PC-9 (cell line): ENCODE measurements around the gene PTPN9. TPM values are rescaled to one million over a fixed set of nuclear protein-coding genes. Genes with fewer than 3 reads are reported as not detected.

Experiments
- BruUV-seq: library from RNA; stranded (reverse); fragments of 400-500 nt; replicated peaks from 2 replicates; lab custom pipeline; 2021; lab: Mats Ljungman, UMichigan
- CTCF ChIA-PET: fragments of 300-600 bp; sonication (Branson Sonifier 250); formaldehyde crosslinking; loops from one replicate; lab custom pipeline; 2022; ENCODE audit warnings: antibody characterized with exemption; lab: Charles Lee
- POLR2A ChIA-PET: fragments of 300-600 bp; sonication (Branson Sonifier 250); formaldehyde crosslinking; loops from one replicate; lab custom pipeline; 2022; ENCODE audit warnings: antibody characterized with exemption; ENCODE audit not compliant: unreplicated experiment; lab: Charles Lee
- DNase-seq, 2 experiments: peaks; one replicate each; pipeline versions ENCODE4 v3.0.0 to v3.0.0-alpha.2; 2015 to 2022; ENCODE audit warnings: mixed read lengths in 1 of 2
- H2AFZ ChIP-seq: fragments of 200-600 bp; sonication (generic); 2 replicates; pipeline ENCODE4 v1.8.1; 2017; ENCODE audit warnings: antibody characterized with exemption
- H3F3A ChIP-seq: fragments of 200-600 bp; sonication (generic); 2 replicates; pipeline ENCODE4 v1.8.1; 2017; ENCODE audit warnings: antibody characterized with exemption, mild to moderate bottlenecking, low read depth; ENCODE audit not compliant: insufficient read depth
- H3K27ac ChIP-seq: fragments of 200-600 bp; sonication (generic); 2 replicates; pipeline ENCODE4 v1.6.1; 2016; ENCODE audit warnings: mixed run types
- H3K27me3 ChIP-seq: fragments of 200-600 bp; sonication (generic); 2 replicates; pipeline ENCODE4 v1.6.1; 2016; ENCODE audit warnings: low read depth, mixed run types; ENCODE audit not compliant: insufficient read depth
- H3K36me3 ChIP-seq: fragments of 200-600 bp; sonication (generic); 2 replicates; pipeline ENCODE4 v1.6.1; 2016; ENCODE audit warnings: low read depth, mixed run types
- H3K4me1 ChIP-seq: fragments of 200-600 bp; sonication (generic); replicated peaks from 2 replicates; pipeline ENCODE4 v1.6.1; 2016; ENCODE audit warnings: mixed run types; ENCODE audit not compliant: insufficient read depth
- H3K4me2 ChIP-seq: fragments of 200-600 bp; sonication (generic); 2 replicates; pipeline ENCODE4 v1.6.1; 2017; ENCODE audit warnings: mixed run types
- H3K4me3 ChIP-seq: fragments of 200-600 bp; sonication (generic); 2 replicates; pipeline ENCODE4 v1.6.1; 2016; ENCODE audit warnings: mixed run types
- H3K79me2 ChIP-seq: fragments of 200-600 bp; sonication (generic); 2 replicates; pipeline ENCODE4 v1.6.1; 2017; ENCODE audit warnings: low read depth, mixed run types
- H3K9me2 ChIP-seq: fragments of 200-600 bp; sonication (generic); 2 replicates; pipeline ENCODE4 v1.8.1; 2017; ENCODE audit warnings: mild to moderate bottlenecking; ENCODE audit not compliant: insufficient read depth
- H3K9me3 ChIP-seq: fragments of 200-600 bp; sonication (generic); 2 replicates; pipeline ENCODE4 v1.8.1; 2016; ENCODE audit warnings: low read depth; ENCODE audit not compliant: insufficient read depth
- H4K20me1 ChIP-seq: fragments of 200-600 bp; sonication (generic); 2 replicates; pipeline ENCODE4 v1.8.1; 2017; ENCODE audit not compliant: insufficient read depth
- EZH2 ChIP-seq: fragments of 200-600 bp; sonication (generic); IDR thresholded peaks from 2 replicates; pipeline ENCODE4 v1.8.0; 2017; ENCODE audit warnings: antibody characterized with exemption, low read depth
- intact Hi-C: fragments of 100-400 bp; cut with micrococcal nuclease; formaldehyde crosslinking; loops from one replicate; pipeline ENCODE4 v1.10.0; 2022; ENCODE audit not compliant: unreplicated experiment
- total RNA-seq: library from RNA; stranded (reverse); gene quantifications from 2 replicates; pipeline ENCODE4 v1.2.3, GENCODE V29; 2021
- TF ChIP-seq, protein P1 (sequence below): fragments of 200-600 bp; sonication (generic); conservative IDR thresholded peaks from 2 replicates; pipeline ENCODE4 v1.6.1; 2017; ENCODE audit warnings: mixed run types, antibody characterized with exemption, mild to moderate bottlenecking, moderate library complexity

The PTPN9 gene
- total RNA-seq, 1 experiment from 2014 or later = 22.4 TPM

DNA sequence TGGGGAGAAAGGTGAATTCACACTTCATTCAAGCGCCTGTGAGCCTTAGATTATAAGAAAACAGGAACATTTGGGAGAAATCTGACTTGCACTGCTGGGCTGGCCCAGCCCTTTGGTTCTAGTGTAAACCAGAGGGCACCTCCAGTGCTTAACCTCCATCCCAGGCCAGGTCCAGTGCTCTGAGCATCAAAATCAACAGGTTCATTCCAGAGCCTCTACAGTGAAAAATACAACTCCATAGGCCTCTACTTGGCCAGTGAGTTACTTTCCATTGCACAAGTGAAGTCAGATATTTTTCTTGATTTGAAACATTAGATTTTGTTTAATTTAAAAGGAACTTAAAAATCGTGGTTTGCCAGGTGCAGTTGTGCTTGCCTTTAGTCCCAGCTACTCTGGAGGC, 43.4 kb upstream of the PTPN9 start:
- no peaks in the 10 kb centered on the region for H3K79me2 ChIP-seq
- H3K27ac ChIP-seq = no peak overlapping the region
- BruUV-seq = no TSS peak
- ChIA-PET POLR2A (no interaction called here), CTCF (no interaction called here)
- H3K4me2 ChIP-seq = no peak overlapping the region
- peaks cover 19% of the 10 kb centered on the region for H3K4me1 ChIP-seq
- H3K9me2 ChIP-seq = no peaks in the 10 kb centered on the region
- DNase-seq = no peak
- no peaks in the 10 kb centered on the region for H3K27me3 ChIP-seq
- no peak overlapping the region for H2AFZ ChIP-seq
- no peak overlapping the region for H3K4me3 ChIP-seq
- intact Hi-C loops = no loop called here
- no peaks in the 10 kb centered on the region for H4K20me1 ChIP-seq
- peaks cover 30% of the 10 kb centered on the region for H3F3A ChIP-seq
- peaks cover 4% of the 10 kb centered on the region; the same call in 1 of the 2 replicates for H3K36me3 ChIP-seq
- TF ChIP-seq, protein P1, sequence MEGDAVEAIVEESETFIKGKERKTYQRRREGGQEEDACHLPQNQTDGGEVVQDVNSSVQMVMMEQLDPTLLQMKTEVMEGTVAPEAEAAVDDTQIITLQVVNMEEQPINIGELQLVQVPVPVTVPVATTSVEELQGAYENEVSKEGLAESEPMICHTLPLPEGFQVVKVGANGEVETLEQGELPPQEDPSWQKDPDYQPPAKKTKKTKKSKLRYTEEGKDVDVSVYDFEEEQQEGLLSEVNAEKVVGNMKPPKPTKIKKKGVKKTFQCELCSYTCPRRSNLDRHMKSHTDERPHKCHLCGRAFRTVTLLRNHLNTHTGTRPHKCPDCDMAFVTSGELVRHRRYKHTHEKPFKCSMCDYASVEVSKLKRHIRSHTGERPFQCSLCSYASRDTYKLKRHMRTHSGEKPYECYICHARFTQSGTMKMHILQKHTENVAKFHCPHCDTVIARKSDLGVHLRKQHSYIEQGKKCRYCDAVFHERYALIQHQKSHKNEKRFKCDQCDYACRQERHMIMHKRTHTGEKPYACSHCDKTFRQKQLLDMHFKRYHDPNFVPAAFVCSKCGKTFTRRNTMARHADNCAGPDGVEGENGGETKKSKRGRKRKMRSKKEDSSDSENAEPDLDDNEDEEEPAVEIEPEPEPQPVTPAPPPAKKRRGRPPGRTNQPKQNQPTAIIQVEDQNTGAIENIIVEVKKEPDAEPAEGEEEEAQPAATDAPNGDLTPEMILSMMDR = no peak
- no peak for TF ChIP-seq EZH2
- H3K9me3 ChIP-seq = no peaks in the 10 kb centered on the region

- Histone ChIP-seq H3F3A (peaks cover 14% of the 10 kb centered on the region), H3K4me1 (peaks cover 13% of the 10 kb centered on the region), H3K36me3 (peaks cover 4% of the 10 kb centered on the region; the same call in 1 of the 2 replicates), H3K4me3 (no peak overlapping the region), H3K9me2 (no peaks in the 10 kb centered on the region), H3K4me2 (no peak overlapping the region), H4K20me1 (no peaks in the 10 kb centered on the region), H3K9me3 (no peaks in the 10 kb centered on the region), H3K27me3 (no peaks in the 10 kb centered on the region), H3K79me2 (no peaks in the 10 kb centered on the region), H3K27ac (no peak overlapping the region), H2AFZ (no peak overlapping the region)
- ChIA-PET CTCF (interaction anchor here (0.6 kb wide), 1 partner anchor 737 kb away, joined by 3 read pairs; no protein-coding TSS in a partner anchor), POLR2A (interaction anchor here (0.5 kb wide), 1 partner anchor 167 kb away, joined by 6 read pairs; no protein-coding TSS in a partner anchor)
- intact Hi-C loops = no loop called here
- DNase-seq = no peak
- no TSS peak for BruUV-seq
- no peak for TF ChIP-seq EZH2
- TF ChIP-seq, protein P1 = no peak
Observed at GRCh38 chr15:75620841-75621391, 41.8 kb upstream of the PTPN9 start.

- H3K27ac ChIP-seq = no peak overlapping the region
- H3K9me2 ChIP-seq = no peaks in the 10 kb centered on the region
- no peak overlapping the region for H3K4me3 ChIP-seq
- peaks cover 9% of the 10 kb centered on the region for H3F3A ChIP-seq
- H2AFZ ChIP-seq = no peak overlapping the region
- no TSS peak for BruUV-seq
- H3K79me2 ChIP-seq = no peaks in the 10 kb centered on the region
- H3K36me3 ChIP-seq = peaks cover 4% of the 10 kb centered on the region; the same call in 1 of the 2 replicates
- no peaks in the 10 kb centered on the region for H4K20me1 ChIP-seq
- no peak for DNase-seq
- intact Hi-C loops = no loop called here
- TF ChIP-seq EZH2 = no peak
- TF ChIP-seq, protein P1 = no peak
- peaks cover 13% of the 10 kb centered on the region for H3K4me1 ChIP-seq
- ChIA-PET CTCF (interaction anchor here (0.6 kb wide), 2 partner anchors 20 to 738 kb away, joined by 3 read pairs; no protein-coding TSS in a partner anchor), POLR2A (interaction anchor here (0.6 kb wide), 2 partner anchors 13 to 248 kb away, joined by 3 read pairs; no protein-coding TSS in a partner anchor)
- H3K27me3 ChIP-seq = no peaks in the 10 kb centered on the region
- H3K4me2 ChIP-seq = no peak overlapping the region
- H3K9me3 ChIP-seq = no peaks in the 10 kb centered on the region
Observed at GRCh38 chr15:75620058-75620820, 41.1 kb upstream of the PTPN9 start.
